VCaP (cell line): Measurements from ENCODE around the gene TTLL11.

Experiments
- H3K27ac ChIP-seq: fragments of 450-650 bp; 2 replicates; pipeline ENCODE4 v1.5.1; 2017
- CTCF ChIP-seq: fragments of 450-650 bp; conservative IDR thresholded peaks from 2 replicates; pipeline ENCODE4 v1.5.1; 2017; ENCODE audit warnings: mild to moderate bottlenecking, moderate library complexity

The TTLL11 gene

GRCh38 chr9:122128007-122128968, 35.2 kb upstream of the TTLL11 start:
- H3K27ac ChIP-seq: no peak overlapping the region
- no peak for TF ChIP-seq CTCF

GRCh38 chr9:122127396-122127798, 34.3 kb upstream of the TTLL11 start:
- H3K27ac ChIP-seq: no peak overlapping the region
- TF ChIP-seq CTCF: no peak

- H3K27ac ChIP-seq: peak overlapping the region; percentile 31; the same call in 1 of the 2 replicates
- peak; percentile 63 for TF ChIP-seq CTCF
Observed at GRCh38 chr9:122126331-122127261, 33.5 kb upstream of the TTLL11 start.

- H3K27ac ChIP-seq: peak overlapping the region; percentile 31; the same call in 1 of the 2 replicates
- no peak; the same call in none of the 2 replicates for TF ChIP-seq CTCF
Observed at GRCh38 chr9:122125509-122126330, 32.6 kb upstream of the TTLL11 start.

- peak; percentile 99 for TF ChIP-seq CTCF
- H3K27ac ChIP-seq: no peak overlapping the region
Observed at GRCh38 chr9:122125158-122125508, 32.0 kb upstream of the TTLL11 start.

- TF ChIP-seq CTCF: no peak
- no peak overlapping the region for H3K27ac ChIP-seq
Observed at GRCh38 chr9:122124528-122124927, 31.4 kb upstream of the TTLL11 start.
